ENCODE measurements around the gene MYO9B.

DNA sequence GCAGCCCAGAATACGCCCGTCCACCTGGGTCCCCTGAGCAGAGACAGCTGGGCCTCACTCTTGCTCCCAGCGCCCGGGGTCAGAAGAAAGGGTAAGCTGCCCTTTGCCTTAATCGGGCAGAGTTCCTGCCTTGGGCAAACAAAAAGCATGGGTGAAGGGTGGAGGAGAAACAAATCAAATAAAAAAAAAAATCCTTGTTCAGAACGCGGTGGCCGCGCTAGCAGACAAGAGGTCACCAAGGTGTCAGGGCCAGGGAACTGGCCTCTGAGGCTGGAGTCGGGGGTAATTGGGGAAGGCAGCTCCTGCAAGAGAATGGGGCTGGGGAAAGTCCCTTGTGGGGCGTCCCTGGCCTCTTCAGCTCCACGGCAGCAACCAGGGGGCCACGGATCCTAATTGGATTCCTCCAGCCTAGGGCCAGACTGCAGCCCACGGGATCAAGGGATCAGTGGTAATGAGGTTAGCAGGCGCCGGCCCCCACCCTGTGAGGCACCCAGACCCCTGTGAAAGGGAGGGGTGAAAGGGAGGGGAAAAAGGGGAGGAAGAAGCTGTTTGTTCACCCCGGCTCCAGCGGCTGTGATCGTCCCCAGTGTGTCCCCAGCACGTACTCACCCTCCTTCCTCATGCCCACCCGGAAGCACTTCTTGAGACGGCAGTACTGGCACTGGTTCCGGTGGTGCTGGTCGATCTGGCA, 164.6 kb downstream of the MYO9B start:
- TF ChIP-seq, protein P1, sequence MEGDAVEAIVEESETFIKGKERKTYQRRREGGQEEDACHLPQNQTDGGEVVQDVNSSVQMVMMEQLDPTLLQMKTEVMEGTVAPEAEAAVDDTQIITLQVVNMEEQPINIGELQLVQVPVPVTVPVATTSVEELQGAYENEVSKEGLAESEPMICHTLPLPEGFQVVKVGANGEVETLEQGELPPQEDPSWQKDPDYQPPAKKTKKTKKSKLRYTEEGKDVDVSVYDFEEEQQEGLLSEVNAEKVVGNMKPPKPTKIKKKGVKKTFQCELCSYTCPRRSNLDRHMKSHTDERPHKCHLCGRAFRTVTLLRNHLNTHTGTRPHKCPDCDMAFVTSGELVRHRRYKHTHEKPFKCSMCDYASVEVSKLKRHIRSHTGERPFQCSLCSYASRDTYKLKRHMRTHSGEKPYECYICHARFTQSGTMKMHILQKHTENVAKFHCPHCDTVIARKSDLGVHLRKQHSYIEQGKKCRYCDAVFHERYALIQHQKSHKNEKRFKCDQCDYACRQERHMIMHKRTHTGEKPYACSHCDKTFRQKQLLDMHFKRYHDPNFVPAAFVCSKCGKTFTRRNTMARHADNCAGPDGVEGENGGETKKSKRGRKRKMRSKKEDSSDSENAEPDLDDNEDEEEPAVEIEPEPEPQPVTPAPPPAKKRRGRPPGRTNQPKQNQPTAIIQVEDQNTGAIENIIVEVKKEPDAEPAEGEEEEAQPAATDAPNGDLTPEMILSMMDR (IDR thresholded peaks at IDR 0.05) = no peak
- no peak for TF ChIP-seq POLR2A (IDR thresholded peaks at IDR 0.05)

Measured in heart left ventricle (tissue), 13 donors.